ENCODE results near the gene MAP3K3. TPM values are rescaled to one million over a fixed set of nuclear protein-coding genes. Genes with fewer than 3 reads are reported as not detected.

Gene MAP3K3
- total and polyA plus RNA-seq, 9 of the 15 experiments (the other 6 are each of a cell fraction or from before 2014, with no cell fraction given): 0.69 to 16.5 (median 12.1) TPM

DNA sequence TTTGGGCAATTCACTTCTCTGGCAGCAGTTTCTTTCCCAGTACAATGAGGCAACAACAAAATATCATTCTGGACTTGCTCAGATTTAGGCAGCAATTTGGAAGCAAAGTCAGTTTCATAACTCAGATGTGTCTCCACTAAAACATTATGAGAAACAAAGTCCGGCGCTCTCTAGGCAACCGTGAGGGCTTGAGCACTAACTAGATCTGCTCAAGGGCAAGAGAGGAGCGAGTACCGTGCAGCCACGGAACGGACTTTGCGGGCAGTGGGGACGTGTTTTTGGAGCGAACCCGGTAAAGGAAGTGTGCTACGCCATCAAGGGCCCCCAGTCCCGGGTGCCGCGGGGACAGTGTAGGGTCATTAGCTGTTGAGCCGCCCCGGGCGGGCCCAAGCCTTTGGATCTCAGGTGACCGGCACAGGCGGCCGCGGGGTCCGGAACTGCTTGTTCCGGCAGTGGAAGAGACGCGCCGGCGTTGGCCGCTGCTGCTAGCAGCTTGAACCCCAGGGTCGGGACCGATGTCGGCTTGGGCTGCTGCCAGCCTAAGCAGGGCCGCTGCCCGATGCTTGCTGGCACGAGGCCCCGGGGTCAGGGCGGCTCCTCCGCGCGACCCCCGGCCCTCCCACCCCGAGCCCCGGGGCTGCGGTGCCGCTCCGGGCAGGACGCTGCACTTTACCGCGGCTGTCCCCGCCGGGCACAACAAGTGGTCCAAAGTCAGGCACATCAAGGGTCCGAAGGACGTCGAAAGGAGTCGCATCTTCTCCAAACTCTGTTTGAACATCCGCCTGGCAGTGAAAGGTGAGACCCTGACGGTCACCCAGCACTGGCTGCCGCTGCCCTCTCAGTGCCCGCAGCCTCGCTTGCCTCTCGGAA is 21.4 kb upstream of the MAP3K3 start, which contains the start of gene TACO1 (continued):
- TF ChIP-seq, protein P1, sequence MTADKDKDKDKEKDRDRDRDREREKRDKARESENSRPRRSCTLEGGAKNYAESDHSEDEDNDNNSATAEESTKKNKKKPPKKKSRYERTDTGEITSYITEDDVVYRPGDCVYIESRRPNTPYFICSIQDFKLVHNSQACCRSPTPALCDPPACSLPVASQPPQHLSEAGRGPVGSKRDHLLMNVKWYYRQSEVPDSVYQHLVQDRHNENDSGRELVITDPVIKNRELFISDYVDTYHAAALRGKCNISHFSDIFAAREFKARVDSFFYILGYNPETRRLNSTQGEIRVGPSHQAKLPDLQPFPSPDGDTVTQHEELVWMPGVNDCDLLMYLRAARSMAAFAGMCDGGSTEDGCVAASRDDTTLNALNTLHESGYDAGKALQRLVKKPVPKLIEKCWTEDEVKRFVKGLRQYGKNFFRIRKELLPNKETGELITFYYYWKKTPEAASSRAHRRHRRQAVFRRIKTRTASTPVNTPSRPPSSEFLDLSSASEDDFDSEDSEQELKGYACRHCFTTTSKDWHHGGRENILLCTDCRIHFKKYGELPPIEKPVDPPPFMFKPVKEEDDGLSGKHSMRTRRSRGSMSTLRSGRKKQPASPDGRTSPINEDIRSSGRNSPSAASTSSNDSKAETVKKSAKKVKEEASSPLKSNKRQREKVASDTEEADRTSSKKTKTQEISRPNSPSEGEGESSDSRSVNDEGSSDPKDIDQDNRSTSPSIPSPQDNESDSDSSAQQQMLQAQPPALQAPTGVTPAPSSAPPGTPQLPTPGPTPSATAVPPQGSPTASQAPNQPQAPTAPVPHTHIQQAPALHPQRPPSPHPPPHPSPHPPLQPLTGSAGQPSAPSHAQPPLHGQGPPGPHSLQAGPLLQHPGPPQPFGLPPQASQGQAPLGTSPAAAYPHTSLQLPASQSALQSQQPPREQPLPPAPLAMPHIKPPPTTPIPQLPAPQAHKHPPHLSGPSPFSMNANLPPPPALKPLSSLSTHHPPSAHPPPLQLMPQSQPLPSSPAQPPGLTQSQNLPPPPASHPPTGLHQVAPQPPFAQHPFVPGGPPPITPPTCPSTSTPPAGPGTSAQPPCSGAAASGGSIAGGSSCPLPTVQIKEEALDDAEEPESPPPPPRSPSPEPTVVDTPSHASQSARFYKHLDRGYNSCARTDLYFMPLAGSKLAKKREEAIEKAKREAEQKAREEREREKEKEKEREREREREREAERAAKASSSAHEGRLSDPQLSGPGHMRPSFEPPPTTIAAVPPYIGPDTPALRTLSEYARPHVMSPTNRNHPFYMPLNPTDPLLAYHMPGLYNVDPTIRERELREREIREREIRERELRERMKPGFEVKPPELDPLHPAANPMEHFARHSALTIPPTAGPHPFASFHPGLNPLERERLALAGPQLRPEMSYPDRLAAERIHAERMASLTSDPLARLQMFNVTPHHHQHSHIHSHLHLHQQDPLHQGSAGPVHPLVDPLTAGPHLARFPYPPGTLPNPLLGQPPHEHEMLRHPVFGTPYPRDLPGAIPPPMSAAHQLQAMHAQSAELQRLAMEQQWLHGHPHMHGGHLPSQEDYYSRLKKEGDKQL (CRISPR knock-in tag; IDR thresholded peaks at IDR 0.05; ENCODE audit: borderline replicate concordance): no peak
- TF ChIP-seq, protein P2, sequence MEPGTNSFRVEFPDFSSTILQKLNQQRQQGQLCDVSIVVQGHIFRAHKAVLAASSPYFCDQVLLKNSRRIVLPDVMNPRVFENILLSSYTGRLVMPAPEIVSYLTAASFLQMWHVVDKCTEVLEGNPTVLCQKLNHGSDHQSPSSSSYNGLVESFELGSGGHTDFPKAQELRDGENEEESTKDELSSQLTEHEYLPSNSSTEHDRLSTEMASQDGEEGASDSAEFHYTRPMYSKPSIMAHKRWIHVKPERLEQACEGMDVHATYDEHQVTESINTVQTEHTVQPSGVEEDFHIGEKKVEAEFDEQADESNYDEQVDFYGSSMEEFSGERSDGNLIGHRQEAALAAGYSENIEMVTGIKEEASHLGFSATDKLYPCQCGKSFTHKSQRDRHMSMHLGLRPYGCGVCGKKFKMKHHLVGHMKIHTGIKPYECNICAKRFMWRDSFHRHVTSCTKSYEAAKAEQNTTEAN (CRISPR knock-in tag; IDR thresholded peaks at IDR 0.05): no peak
- TF ChIP-seq, protein P3, sequence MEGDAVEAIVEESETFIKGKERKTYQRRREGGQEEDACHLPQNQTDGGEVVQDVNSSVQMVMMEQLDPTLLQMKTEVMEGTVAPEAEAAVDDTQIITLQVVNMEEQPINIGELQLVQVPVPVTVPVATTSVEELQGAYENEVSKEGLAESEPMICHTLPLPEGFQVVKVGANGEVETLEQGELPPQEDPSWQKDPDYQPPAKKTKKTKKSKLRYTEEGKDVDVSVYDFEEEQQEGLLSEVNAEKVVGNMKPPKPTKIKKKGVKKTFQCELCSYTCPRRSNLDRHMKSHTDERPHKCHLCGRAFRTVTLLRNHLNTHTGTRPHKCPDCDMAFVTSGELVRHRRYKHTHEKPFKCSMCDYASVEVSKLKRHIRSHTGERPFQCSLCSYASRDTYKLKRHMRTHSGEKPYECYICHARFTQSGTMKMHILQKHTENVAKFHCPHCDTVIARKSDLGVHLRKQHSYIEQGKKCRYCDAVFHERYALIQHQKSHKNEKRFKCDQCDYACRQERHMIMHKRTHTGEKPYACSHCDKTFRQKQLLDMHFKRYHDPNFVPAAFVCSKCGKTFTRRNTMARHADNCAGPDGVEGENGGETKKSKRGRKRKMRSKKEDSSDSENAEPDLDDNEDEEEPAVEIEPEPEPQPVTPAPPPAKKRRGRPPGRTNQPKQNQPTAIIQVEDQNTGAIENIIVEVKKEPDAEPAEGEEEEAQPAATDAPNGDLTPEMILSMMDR (IDR thresholded peaks at IDR 0.05 in 2 of 3, conservative IDR thresholded peaks at IDR 0.05 in 1 of 3; ENCODE audit: insufficient read depth in 2 of 3, low read depth in 1 of 3, low read length in 3 of 3): no peak
- no peak for TF ChIP-seq ZNF586 (CRISPR knock-in tag; conservative IDR thresholded peaks at IDR 0.05)
- no peak for TF ChIP-seq EGR1 (conservative IDR thresholded peaks at IDR 0.05)
- TF ChIP-seq, protein P4, sequence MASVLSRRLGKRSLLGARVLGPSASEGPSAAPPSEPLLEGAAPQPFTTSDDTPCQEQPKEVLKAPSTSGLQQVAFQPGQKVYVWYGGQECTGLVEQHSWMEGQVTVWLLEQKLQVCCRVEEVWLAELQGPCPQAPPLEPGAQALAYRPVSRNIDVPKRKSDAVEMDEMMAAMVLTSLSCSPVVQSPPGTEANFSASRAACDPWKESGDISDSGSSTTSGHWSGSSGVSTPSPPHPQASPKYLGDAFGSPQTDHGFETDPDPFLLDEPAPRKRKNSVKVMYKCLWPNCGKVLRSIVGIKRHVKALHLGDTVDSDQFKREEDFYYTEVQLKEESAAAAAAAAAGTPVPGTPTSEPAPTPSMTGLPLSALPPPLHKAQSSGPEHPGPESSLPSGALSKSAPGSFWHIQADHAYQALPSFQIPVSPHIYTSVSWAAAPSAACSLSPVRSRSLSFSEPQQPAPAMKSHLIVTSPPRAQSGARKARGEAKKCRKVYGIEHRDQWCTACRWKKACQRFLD (CRISPR knock-in tag; IDR thresholded peaks at IDR 0.05): 0 out of 2 replicates have a peak, but pooled peaks have one; percentile 8
- TF ChIP-seq DACH1 (IDR thresholded peaks at IDR 0.05; ENCODE audit: partially characterized antibody): no peak
- TF ChIP-seq ATF1 (CRISPR knock-in tag; IDR thresholded peaks at IDR 0.05): no peak
- TF ChIP-seq ATF1 (tag; IDR thresholded peaks at IDR 0.05): peak; percentile 68
- no peak for TF ChIP-seq MAFF (IDR thresholded peaks at IDR 0.05; ENCODE audit: low read length)
- TF ChIP-seq, protein P5, sequence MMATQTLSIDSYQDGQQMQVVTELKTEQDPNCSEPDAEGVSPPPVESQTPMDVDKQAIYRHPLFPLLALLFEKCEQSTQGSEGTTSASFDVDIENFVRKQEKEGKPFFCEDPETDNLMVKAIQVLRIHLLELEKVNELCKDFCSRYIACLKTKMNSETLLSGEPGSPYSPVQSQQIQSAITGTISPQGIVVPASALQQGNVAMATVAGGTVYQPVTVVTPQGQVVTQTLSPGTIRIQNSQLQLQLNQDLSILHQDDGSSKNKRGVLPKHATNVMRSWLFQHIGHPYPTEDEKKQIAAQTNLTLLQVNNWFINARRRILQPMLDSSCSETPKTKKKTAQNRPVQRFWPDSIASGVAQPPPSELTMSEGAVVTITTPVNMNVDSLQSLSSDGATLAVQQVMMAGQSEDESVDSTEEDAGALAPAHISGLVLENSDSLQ (IDR thresholded peaks at IDR 0.05): peak; percentile 47
- no peak for TF ChIP-seq TFAM (CRISPR knock-in tag; conservative IDR thresholded peaks at IDR 0.05)
- TF ChIP-seq, protein P6, sequence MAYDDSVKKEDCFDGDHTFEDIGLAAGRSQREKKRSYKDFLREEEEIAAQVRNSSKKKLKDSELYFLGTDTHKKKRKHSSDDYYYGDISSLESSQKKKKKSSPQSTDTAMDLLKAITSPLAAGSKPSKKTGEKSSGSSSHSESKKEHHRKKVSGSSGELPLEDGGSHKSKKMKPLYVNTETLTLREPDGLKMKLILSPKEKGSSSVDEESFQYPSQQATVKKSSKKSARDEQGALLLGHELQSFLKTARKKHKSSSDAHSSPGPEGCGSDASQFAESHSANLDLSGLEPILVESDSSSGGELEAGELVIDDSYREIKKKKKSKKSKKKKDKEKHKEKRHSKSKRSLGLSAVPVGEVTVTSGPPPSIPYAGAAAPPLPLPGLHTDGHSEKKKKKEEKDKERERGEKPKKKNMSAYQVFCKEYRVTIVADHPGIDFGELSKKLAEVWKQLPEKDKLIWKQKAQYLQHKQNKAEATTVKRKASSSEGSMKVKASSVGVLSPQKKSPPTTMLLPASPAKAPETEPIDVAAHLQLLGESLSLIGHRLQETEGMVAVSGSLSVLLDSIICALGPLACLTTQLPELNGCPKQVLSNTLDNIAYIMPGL (CRISPR knock-in tag; IDR thresholded peaks at IDR 0.05): no peak; the same call in 1 of the 2 replicates
